Dendritic cell treated with granulocyte-macrophage colony-stimulating factor and Interleukin-4, amounts not matched to agents 40 ng/mL and 50 ng/mL, for 4 days (primary cell): Measurements from ENCODE around the gene SLC20A1.

ENCODE experiments used
- H3K27ac Mint-ChIP-seq: one replicate; pipeline ENCODE4 v1.8.0; 2022; ENCODE audit warnings: mild to moderate bottlenecking, mixed read lengths
- H3K27me3 Mint-ChIP-seq: one replicate; pipeline ENCODE4 v1.8.0; 2022; ENCODE audit warnings: mild to moderate bottlenecking, mixed read lengths
- H3K36me3 Mint-ChIP-seq: one replicate; pipeline ENCODE4 v1.8.0; 2022; ENCODE audit warnings: low read depth, mixed read lengths
- H3K4me1 Mint-ChIP-seq: one replicate; pipeline ENCODE4 v1.8.0; 2022; ENCODE audit warnings: low read depth, mixed read lengths
- H3K4me3 Mint-ChIP-seq: one replicate; pipeline ENCODE4 v1.8.0; 2022; ENCODE audit warnings: mild to moderate bottlenecking, moderate library complexity, mixed read lengths
- H3K9me3 Mint-ChIP-seq: one replicate; pipeline ENCODE4 v1.8.0; 2022; ENCODE audit warnings: mixed read lengths
- intact Hi-C: fragments of 100-400 bp; cut with micrococcal nuclease; formaldehyde crosslinking; loops from one replicate; pipeline ENCODE4 v1.15.0; 2022

SLC20A1 gene

DNA sequence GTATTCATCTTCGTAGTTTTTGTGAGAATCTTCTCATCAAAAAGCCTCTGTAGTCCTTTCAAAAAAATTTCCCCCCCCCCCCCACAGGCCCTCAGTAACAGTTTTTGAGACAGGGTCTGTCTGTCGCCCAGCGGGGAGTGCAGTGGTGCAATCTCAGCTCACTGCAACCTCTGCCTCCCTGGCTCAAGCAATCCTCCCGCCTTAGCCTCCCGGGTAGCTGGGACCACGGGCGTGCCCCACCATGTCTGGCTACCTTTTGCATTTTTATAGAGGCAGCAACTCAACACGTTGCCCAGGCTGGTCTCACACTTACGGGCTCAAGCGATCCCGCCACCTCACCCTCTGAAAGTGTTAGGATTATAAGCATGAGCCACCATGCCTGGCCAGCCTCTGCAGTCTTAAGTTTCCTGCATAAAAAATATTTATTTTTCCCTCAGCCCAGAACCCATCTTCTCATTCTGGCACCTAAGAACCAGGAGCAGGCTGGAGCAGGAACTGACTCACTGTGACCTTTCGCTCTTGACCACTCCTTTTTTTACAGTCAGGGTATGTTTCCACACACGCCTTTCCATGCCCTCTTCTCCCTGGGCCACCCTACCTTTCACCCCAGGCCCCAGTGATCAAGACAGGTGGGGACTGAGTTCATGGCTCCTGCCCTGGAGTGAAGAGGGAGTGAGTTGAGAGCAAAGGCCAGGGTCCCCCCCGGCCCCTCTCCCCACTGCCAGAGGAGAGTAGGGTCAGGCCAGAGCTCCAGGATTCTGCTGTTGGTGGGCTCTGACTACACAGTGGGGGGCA is 42.5 kb downstream of the SLC20A1 start:
- H3K36me3 Mint-ChIP-seq = no peaks in the 10 kb centered on the region
- H3K4me1 Mint-ChIP-seq = peaks cover 74% of the 10 kb centered on the region
- intact Hi-C loops = no loop called here
- no peaks in the 10 kb centered on the region for H3K9me3 Mint-ChIP-seq
- no peak overlapping the region for H3K4me3 Mint-ChIP-seq
- peak overlapping the region; percentile 31 for H3K27ac Mint-ChIP-seq
- no peaks in the 10 kb centered on the region for H3K27me3 Mint-ChIP-seq

DNA sequence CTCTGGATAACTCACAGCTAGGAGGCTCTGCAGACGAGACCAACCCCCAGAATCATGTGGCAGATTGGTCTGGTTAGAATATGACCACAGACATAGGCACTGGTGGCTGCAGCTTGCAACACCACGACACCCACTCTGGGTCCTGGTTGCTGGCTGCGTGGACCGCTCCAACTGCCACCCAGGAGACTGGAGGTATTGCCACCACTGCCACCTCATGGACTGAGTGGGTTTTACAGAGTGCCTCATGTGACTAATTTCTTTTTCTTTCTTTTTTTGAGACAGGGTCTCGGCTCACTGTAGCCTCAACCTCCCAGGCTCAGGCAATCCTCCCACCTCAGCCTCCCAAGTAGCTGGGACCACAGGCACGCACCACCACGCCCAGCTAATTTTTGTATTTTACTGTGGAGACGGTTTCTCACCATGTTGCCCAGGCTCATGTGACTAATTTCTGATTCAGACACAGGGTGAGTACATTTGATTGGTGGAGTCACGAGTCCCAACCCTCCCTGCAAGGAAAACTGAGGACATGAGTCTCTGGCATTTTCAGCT is 45.2 kb downstream of the SLC20A1 start:
- Mint-ChIP-seq H3K4me3 (peak overlapping the region; percentile 69), H3K9me3 (no peaks in the 10 kb centered on the region), H3K27ac (peak overlapping the region; percentile 93), H3K4me1 (peaks cover 69% of the 10 kb centered on the region), H3K27me3 (no peaks in the 10 kb centered on the region), H3K36me3 (no peaks in the 10 kb centered on the region)
- intact Hi-C loops = loop anchor here (5.0 kb wide), 2 partner anchors 36 to 44 kb away; partner anchors contain the start of gene SLC20A1

DNA sequence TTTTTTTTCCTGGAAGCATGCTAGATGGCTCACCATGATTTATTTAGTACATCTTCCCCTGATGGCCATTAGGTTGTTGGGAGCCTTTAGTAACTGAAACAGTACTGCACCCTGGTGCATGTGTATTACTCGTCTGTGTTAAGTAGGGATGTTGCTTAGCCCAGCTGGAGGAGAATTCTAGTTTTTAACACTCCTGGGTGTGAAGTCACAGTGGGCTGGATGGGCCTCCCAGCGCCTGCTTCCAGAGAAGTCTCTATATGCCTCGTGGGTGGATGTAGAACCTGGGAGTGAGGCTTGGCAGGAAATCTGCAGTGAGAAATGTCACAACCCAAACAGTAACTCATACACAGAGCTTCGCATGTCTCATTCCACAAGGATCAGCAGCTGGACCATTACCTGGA is 46.1 kb downstream of the SLC20A1 start:
- Mint-ChIP-seq H3K27ac (peak overlapping the region; percentile 93), H3K4me3 (peak overlapping the region; percentile 0), H3K9me3 (no peaks in the 10 kb centered on the region), H3K27me3 (no peaks in the 10 kb centered on the region), H3K4me1 (peaks cover 66% of the 10 kb centered on the region), H3K36me3 (no peaks in the 10 kb centered on the region)
- intact Hi-C loops = loop anchor here (1.0 to 5.0 kb wide), 4 partner anchors 8 to 45 kb away; partner anchors contain the start of gene SLC20A1

DNA sequence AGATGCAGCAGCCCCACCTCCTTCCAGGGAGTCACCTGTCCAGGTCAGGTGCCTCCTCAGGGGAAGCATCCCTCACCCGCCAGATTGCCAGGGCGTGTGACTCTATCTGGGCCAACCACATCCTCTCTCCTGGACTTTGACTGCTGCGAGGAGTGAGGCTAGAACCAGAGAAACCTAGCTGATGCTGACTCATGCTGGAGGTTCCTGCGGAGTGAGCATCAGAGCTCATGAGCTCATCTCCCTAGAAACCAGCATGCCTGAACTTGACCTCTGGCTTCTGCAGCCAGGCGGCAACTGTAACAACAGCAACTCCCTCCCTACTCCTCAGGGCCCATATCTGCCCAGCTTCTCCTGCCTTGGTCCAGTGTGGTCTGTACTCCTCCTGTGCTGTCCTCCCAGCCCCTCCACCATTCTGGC is 46.8 kb downstream of the SLC20A1 start:
- intact Hi-C loops = loop anchor here (1.0 to 5.0 kb wide), 4 partner anchors 8 to 45 kb away; partner anchors contain the start of gene SLC20A1
- H3K4me3 Mint-ChIP-seq = peak overlapping the region; percentile 48
- peaks cover 64% of the 10 kb centered on the region for H3K4me1 Mint-ChIP-seq
- no peaks in the 10 kb centered on the region for H3K36me3 Mint-ChIP-seq
- H3K27me3 Mint-ChIP-seq = no peaks in the 10 kb centered on the region
- H3K9me3 Mint-ChIP-seq = no peaks in the 10 kb centered on the region
- H3K27ac Mint-ChIP-seq = peak overlapping the region; percentile 93

DNA sequence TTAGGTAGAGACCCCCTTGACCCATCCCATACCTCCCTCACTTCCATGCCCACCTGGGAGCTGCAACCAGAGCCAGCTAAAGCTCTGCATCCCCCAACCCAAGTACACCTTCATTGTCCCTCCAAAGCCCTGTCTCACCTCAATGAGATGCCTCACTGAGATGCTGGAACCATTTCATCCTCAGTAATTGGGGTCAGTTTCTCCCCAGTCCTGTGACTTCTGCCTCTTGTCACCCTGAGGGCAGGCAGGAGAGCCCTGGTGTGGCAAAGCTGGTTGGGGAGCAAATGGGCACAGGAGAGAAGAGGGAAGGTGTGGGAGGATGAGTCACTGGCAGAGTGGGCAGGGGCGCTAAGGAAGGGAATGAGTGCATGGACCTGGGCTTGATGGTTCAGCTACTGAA is 47.2 kb downstream of the SLC20A1 start:
- H3K27me3 Mint-ChIP-seq = no peaks in the 10 kb centered on the region
- H3K36me3 Mint-ChIP-seq = no peaks in the 10 kb centered on the region
- H3K9me3 Mint-ChIP-seq = no peaks in the 10 kb centered on the region
- peak overlapping the region; percentile 93 for H3K27ac Mint-ChIP-seq
- H3K4me3 Mint-ChIP-seq = peak overlapping the region; percentile 37
- intact Hi-C loops = loop anchor here (1.0 to 5.0 kb wide), 4 partner anchors 7 to 46 kb away; partner anchors contain the start of gene SLC20A1
- H3K4me1 Mint-ChIP-seq = peaks cover 64% of the 10 kb centered on the region

DNA sequence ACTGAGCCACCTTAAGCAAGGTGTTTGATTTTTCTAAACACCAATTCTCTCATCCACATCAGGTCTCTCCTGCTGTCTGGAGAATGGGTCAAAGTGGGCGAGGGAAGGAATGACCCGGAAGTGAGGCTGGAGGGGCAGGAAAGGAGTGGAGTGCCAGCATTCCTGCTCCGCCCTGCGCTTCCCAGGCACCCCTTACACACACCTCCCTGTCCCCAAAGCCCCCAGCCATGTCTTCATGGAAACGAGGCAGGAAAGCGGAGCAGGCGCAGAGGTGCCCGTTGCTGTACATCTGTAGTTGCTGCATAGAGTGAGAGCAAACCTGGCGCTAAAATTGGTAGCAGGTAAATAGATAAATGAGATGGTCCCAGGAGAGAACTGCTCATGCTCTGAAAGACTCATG is 47.9 kb downstream of the SLC20A1 start:
- H3K27ac Mint-ChIP-seq = peak overlapping the region; percentile 93
- intact Hi-C loops = loop anchor here (2.0 to 5.0 kb wide), 3 partner anchors 15 to 46 kb away; partner anchors contain the start of gene SLC20A1
- H3K36me3 Mint-ChIP-seq = no peaks in the 10 kb centered on the region
- no peaks in the 10 kb centered on the region for H3K27me3 Mint-ChIP-seq
- H3K4me1 Mint-ChIP-seq = peaks cover 60% of the 10 kb centered on the region
- H3K9me3 Mint-ChIP-seq = no peaks in the 10 kb centered on the region
- H3K4me3 Mint-ChIP-seq = no peak overlapping the region

DNA sequence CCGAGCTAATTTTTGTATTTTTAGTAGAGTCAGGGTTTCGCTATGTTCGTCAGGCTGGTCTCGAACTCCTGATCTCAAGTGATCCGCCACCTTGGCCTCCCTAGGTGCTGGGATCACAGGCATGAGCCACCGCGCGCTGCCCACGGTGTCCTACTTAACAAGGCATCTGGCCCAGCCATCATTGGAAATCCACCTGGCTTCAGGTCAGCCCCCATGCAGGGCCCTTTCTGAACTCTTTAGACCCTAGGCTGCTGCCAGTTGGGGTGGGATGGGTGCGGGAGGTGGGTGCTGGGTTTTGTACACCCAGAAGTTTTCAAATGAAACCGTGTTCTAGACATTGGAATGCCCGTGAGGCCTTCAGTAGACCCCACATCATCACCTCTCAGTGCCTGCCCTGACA is 48.4 kb downstream of the SLC20A1 start:
- Mint-ChIP-seq H3K36me3 (no peaks in the 10 kb centered on the region), H3K4me1 (peaks cover 60% of the 10 kb centered on the region), H3K27me3 (no peaks in the 10 kb centered on the region), H3K9me3 (no peaks in the 10 kb centered on the region), H3K27ac (no peak overlapping the region), H3K4me3 (no peak overlapping the region)
- intact Hi-C loops = loop anchor here (5.0 kb wide), 2 partner anchors 33 to 47 kb away; partner anchors contain the start of gene SLC20A1

DNA sequence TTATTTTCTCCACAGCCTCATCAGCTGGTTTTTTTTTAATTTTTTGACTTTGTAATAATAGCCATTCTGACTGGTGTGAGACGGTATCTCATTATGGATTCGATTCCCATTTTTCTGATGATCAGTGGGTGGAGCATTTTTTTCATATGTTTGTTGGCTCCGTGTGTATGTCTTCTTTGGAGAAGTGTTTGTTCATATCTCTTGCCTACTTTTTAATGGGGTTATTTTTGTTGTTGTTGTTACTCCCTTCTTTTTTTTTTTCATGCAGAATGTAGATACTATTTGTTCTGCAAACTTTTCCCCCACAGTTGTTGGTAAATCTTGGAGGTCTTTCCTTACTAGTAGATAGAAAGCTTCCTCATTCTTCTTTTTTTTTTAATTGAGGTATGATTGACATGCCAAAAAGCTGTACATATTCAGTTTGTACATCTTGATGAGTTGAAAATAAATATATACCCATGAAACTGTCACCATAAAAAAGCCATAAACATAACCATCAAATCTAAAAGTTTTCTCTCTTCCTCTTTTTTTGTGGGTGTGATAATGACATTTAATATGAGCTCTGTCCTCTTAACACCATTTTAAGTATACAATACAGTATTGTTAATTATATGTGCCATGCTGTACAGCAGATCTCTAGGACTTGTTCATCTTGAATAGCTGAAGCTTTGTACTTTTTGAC is 53.2 kb downstream of the SLC20A1 start:
- H3K4me3 Mint-ChIP-seq = no peak overlapping the region
- H3K4me1 Mint-ChIP-seq = peaks cover 52% of the 10 kb centered on the region

DNA sequence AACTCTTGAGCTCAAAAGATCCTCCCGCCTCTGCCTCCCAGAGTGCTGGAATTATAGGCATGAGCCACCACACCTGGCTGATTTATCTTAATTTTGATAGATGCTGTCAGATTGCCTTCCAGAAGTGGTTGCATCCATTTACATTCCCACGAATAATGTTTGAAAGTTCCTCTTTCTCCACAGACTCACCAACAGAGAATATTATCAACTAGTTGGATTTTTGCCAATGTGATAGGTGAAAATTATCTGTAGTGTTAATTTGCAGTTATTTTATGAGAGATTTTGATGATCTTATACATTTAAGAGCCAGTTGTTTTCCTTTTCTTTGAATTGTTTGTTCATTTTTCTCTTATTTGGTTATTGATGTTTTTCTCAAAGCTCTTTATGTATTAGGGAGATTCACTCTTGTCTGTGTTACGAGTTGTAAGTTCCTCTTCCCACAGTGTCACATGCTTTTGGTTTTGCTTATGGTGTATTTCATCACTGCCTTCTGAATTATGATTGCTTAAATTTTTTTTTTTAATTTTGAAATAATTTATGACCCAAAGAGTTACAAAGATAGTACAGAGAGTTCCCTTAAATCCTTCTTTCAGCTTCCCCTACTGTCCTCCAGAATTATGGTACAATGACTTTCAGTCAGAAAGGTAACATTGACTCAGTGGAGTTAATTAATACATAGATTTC is 54.4 kb downstream of the SLC20A1 start:
- intact Hi-C loops = loop anchor here (1.0 kb wide), 2 partner anchors 8 kb away; no protein-coding TSS in a partner anchor
- Mint-ChIP-seq H3K9me3 (no peaks in the 10 kb centered on the region), H3K36me3 (no peaks in the 10 kb centered on the region), H3K27ac (peak overlapping the region; percentile 94), H3K27me3 (no peaks in the 10 kb centered on the region), H3K4me3 (peak overlapping the region; percentile 26), H3K4me1 (peaks cover 61% of the 10 kb centered on the region)

More for the DNA sequence above, 53.2 kb downstream of the SLC20A1 start:
- intact Hi-C loops = no loop called here
- Mint-ChIP-seq H3K27ac (peak overlapping the region; percentile 94), H3K9me3 (no peaks in the 10 kb centered on the region), H3K36me3 (no peaks in the 10 kb centered on the region), H3K27me3 (no peaks in the 10 kb centered on the region)

DNA sequence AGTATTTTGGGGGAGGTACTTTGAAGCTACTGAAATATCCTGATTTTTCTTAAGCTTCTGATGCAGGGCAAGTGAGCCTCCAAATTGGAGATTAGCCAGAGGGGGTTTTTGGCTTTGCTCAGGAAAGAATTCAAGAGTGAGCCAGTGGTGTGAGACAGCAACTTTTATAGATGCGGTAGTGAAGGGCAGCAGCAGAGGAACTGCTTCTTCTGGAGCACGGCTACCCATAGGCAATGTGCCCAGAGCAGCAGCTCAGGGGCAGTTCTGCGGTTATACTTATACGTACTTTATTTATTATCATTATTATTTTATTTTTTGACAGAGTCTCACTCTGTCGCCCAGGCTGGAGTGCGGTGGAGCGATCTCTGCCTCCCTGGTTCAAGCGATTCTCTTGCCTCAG is 55.3 kb downstream of the SLC20A1 start:
- intact Hi-C loops = no loop called here
- no peaks in the 10 kb centered on the region for H3K9me3 Mint-ChIP-seq
- H3K36me3 Mint-ChIP-seq = no peaks in the 10 kb centered on the region
- peaks cover 64% of the 10 kb centered on the region for H3K4me1 Mint-ChIP-seq
- H3K4me3 Mint-ChIP-seq = peak overlapping the region; percentile 26
- H3K27ac Mint-ChIP-seq = peak overlapping the region; percentile 94
- no peaks in the 10 kb centered on the region for H3K27me3 Mint-ChIP-seq

DNA sequence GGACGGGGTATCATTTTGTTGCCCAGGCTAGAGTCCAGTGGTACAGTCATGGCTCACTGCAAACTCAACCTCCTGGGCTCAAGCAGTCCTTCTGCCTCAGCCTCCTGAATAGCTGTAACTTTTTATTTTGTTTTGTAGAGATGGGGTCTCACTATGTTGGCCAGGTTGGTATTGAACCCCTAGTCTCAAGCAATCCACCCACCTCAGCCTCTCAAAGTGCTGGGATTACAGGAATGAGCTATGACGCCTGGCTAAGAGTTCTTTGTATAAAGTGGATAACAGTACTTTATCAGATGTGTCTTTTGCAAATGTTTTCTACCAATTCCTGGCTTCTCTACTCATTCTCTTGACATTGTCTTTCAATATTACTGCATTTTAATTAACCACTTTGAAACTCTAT is 57.9 kb downstream of the SLC20A1 start:
- intact Hi-C loops = no loop called here
- Mint-ChIP-seq H3K4me1 (peaks cover 82% of the 10 kb centered on the region), H3K36me3 (peaks cover 4% of the 10 kb centered on the region), H3K4me3 (no peak overlapping the region), H3K27me3 (no peaks in the 10 kb centered on the region), H3K9me3 (no peaks in the 10 kb centered on the region), H3K27ac (no peak overlapping the region)

DNA sequence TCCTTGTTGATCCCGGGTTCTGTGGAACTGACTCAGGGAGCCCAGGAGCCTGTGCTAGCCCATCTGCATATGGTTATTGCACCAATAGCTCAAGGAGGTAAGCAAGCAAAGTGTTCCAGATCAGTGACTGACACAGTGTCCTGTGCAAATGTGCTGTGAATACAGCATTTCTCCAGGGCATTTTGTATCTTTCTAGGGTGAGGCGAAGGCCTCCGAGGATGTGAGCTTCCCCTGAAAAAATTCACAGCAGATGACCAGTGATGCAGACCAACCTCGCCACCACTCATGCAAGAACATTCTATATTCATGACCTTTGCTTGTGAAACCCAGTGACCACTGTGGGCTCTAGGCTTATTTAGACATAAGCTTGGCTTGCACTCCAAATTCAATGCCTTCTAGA is 59.8 kb downstream of the SLC20A1 start:
- intact Hi-C loops = no loop called here
- Mint-ChIP-seq H3K4me3 (no peak overlapping the region), H3K27me3 (no peaks in the 10 kb centered on the region), H3K9me3 (no peaks in the 10 kb centered on the region), H3K27ac (peak overlapping the region; percentile 86), H3K4me1 (peaks cover 82% of the 10 kb centered on the region), H3K36me3 (peaks cover 4% of the 10 kb centered on the region)

DNA sequence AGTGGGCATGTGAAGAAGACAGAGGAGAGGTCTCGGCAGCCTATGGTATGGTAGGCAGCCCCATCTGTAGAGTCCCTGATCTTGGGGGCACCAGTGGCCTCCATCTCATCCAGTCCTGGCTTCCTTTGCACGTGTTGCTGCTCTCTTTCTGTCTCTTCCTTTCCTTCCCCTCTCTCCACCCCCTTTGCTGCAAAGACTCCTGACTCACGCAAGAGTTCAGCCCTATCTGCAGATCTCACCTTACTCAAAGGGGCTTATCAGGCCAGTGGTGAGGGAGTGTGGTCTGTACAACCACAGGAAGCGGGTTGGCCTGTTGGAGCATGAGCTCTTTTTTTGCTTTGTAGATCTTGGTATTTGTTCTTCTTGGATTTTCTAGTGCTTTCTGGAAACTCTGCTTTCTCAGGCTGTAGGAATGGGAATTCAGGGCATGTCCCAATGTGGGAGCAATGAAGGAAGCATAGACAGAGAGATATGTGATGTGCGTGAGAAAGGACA is 60.5 kb downstream of the SLC20A1 start:
- H3K27ac Mint-ChIP-seq = peak overlapping the region; percentile 86
- peaks cover 4% of the 10 kb centered on the region for H3K36me3 Mint-ChIP-seq
- H3K9me3 Mint-ChIP-seq = no peaks in the 10 kb centered on the region
- no peaks in the 10 kb centered on the region for H3K27me3 Mint-ChIP-seq
- no peak overlapping the region for H3K4me3 Mint-ChIP-seq
- peaks cover 82% of the 10 kb centered on the region for H3K4me1 Mint-ChIP-seq
- intact Hi-C loops = no loop called here
